GM18508 (cell line): ENCODE measurements around the gene NUMBL.
A peak's percentile ranks its signal among the peaks of the same experiment; 100 is the strongest.

Experiments used
- ATAC-seq: cut with Tn5 transposase; IDR thresholded peaks from one replicate; pipeline ENCODE4 v1.9.1; 2021; ENCODE audit warnings: moderate number of reproducible peaks; ENCODE audit not compliant: insufficient read depth, unreplicated experiment

Gene NUMBL

DNA sequence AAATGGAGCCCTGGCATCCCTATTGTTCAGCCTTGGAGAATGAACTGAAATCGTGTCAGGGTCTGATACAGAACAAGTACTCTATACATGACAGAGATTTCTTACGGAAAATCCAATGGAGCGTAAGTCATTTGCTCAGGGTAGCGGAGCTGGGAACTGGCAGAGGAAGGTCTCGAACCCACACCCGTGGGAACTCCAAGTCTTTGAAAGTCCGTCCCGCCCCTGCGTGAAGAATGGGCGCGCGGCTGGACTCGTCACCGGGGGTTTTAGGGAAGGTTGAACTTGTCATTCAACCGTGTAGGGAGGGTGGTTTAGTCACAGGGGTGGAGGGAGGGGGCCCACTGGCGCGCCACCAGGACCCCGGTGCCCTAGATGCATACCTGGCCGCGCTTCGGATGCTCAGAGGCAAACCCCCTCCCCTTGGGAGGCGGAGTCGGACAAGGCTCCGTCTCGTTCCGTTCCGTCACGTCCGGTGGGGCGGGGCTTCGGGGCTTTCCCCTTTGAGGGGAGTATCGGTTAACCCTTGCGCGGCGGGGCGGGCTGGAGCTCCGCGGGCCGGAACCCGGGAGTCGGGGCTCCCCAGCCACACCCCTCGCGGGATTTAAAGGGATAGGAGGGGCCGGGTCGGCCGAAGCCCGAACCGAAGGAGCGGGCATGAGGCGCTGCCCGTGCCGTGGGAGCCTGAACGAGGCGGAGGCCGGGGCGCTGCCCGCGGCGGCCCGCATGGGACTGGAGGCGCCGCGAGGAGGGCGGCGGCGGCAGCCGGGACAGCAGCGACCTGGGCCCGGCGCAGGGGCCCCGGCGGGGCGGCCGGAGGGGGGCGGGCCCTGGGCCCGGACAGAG, 26.3 kb upstream of the NUMBL start, which contains the start of the genes COQ8B and ITPKC:
Gene COQ8B, minus strand, starts transcription at position 405 of the 843 bp plus-strand sequence. CDS start 2,254 bp downstream, outside the sequence.
Gene ITPKC, plus strand, starts transcription at position 631 of the 843 bp plus-strand sequence. Its CDS starts 24 bp downstream, at position 655.
- ATAC-seq: peak; percentile 50

DNA sequence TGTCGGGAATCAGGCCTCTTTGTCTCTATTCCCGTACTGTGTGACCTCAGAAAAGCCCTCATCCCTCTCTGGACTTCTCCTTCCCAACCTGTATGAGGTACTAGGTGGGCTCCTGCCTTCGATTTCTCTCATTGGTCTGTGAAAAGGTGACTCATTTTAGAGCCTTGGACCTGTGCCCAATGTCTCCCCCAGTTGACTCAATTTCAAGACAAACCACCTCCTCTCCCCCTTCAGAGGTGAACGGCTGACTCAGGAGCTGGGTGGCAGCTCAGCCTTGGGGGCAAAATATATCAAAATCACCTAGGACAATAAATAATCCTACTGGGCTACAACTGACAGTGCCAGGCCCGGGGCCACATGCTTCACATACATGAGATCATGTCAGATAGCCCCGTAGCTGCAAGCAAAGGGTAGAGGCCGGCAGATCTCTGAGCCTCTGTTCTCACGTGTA, 25.6 kb upstream of the NUMBL start:
- no peak for ATAC-seq

DNA sequence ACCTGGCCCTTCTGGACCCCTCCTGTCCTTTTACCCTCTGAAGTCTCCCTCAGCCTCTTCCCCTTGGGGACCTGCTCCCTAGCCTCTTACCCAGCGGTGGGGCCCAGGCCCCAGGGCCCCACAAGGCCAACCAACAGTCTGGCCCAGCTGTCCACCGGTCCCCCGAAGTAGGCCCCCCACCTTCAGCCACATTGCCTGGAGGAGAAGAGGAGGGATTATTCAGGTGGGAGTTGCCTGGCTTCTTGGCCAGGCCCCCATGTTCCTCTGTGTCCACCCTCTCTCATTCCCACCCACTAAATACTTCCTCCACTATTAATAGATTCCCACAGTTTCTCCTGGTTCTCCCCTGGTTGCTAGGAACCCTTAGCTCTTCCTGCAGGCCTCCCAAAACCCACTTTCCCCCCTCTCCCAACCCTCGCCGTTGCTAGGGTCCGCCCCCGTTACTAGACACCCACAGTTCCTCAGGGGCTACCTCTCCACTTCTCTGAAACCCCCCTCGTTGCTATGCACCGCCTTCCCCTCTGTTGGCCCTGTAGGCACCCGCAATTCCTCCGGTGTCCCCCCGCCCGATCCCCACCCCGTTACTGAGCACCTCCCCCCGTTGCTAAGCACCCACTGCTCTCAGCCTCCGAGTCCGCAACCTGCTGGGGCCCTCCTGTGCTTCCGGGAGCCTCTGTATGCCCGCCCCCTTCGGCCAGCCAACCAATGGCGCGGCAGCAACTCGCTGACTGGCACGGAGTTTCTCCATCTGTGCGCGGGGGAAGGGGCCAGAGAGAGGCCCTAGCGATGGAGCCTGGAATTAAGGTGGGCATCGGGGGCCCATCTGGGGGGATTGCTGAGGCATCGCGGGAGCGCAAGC, 24.2 kb upstream of the NUMBL start:
- ATAC-seq: no peak

DNA sequence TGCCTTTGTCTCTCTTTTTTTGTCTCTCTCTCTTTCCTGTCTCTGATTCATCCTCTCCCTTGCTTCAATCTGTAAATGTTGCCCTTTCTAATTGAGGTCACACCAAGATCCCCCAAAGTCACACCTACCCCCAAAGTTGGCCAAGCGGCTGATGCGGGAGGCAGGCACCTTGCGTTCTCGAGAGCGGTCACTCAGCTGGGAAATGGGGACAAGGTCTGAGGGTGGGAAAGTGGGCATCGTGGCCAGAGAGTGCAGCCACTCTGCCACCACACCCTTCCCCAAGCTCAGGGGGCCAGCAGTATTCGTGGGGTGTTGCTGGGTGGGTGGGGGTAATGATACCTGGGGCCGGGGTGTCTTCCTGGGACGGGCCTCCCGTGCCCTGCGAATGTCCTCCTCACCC, 23.5 kb upstream of the NUMBL start:
- no peak for ATAC-seq

DNA sequence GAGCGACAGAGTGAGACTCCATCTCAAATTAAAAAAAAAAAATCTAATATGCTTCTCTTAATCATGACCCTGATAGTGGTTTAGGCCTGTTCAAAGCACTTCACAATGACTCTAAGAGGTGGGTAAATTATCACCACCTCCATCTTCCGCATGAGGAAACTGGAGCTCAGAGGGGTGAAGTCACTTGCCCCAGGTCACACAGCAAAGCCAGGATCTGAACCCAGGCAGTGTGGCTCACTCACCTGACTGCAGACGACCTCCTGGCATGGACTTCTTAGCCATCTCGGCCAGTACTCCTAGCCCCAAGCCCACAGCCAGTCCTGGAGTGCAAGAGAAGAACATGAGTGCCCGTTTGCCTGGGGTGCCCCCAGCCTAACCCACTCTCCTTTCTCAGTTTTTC, 19.4 kb upstream of the NUMBL start:
- no peak for ATAC-seq

DNA sequence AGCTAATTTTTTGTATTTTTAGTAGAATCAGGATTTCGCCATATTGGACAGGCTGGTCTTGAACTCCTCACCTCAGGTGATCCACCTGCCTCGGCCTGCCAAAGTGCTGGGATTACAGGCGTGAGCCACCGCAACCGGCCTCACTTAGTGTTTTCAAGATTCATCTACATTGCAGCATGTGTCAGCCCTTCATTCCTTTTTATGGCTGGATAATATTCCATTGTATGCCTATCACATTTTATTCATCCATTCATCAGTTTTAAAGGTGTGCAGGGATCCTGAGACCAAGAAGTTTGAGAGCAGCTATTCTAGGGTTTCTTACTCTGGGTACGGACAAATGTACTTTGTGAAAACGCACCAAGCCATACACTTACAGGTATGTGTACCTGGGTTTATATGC, 17.2 kb upstream of the NUMBL start:
- ATAC-seq: no peak

DNA sequence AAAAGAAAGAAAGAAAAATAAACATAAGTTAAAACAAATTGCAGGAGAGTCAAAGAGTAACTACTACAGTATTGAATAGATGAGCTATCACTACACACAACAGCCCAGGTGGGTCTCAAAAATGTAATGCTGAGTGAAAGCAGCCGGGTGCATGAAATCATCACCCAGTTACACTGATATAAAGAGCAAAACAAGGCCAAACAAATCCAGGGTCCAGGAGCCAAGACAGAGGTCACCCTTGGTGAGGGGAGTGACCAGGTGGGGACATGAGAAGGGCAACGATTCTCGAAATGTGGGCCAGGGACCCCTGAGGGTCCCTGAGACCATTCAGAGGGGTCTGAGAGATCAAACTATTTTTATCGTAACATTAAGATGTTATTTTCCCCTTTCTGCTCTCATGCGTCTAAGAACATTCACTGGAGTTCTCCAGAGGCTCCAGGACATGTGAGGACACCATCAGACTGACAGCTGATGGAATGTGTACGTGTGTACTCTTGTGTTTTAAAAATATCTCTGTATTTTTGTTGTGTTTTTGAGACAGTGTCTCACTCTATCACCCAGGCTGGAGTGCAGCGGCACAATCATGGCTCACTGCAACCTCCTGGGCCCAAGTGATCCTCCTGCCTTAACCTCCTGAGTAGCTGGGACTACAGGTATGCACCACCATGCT, 15.6 kb upstream of the NUMBL start:
- no peak for ATAC-seq

DNA sequence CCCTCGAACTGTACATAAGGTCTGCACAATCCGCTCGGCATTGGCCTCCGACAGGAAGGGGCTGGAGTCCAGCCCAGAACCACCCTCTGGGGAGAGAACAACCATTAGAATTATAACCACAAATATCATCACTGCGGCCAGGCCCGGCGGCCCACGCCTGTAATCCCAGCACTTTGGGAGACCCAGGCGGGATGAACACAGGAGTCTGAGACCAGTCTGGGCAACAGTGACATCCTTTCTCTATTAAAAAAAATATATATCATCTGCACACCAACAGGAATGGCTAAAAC, 14.9 kb upstream of the NUMBL start:
- ATAC-seq: no peak

DNA sequence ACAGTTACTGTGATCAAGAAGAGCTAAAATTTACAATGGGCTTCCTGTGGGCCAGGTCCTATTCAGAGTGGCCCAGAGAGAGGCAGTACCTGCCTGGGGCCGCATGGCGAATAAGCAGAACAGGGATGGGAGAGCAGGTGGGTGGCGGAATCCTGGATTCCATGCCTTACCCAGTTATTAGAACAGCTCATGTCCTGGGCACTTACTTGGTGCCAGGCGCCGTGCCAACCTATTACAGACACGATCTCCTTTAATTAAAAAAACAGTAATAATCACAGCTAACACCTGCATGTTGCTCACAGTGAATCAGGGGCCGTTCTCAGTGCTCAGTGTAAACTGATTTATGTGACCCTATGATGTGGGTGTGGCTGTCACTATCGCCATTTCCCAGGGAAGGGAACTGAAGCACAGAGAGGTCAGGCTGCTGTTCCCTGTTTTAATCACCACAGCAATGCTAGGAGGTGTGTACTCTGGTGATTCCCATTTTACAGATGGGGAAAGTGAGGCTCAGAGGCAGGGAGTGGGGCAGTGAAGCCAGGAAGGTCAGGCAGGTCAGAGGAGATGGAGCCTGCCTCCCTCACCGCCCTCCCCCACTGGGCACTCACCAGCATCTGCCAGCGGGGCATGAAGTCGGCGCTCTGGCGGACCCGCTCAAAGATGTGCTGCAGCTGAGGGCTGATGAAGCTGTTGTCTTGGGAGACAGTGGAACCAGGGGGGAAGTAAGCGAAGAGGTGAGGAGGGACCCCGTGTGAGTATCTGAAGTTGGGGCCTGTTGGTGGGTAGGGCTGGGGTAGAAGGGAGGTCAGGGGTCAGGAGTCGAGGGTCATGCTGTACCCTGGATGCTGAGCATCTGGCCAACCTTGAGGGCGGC, 14.3 kb upstream of the NUMBL start:
- ATAC-seq: no peak

DNA sequence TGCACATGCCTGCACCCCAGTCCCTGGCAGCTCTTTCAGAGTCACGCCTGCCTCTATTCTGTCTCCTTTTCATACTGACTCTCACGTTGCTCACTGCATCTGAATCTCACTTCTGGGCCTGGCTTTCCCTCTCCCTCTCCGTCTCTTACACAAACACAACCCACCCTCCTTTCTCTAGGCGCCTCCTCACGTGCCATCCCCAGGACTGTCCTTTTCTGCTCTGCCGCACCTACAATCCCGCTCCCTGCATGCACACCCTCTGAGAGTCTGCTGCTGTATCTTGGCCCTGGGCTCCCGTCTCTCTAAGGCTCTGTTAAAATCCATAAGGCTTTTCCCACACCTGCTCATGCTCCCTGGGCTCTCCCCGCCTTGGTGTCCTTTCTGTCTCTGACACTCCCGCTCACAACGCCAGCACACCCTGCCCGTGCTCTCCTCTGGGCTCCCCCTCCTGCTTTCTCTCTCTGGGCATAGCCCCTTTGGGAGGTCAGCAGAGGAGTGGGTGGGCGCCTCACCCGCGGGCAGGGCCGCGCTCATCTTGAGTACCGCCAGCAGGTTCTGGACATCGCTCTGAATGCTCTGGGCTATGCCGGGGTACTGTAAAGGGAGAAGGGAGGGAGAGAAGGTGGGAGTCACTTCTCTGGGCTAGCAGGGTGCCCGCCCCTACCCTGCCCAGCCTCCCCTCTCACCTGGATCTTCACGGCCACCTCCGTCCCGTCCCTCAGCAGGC, 12.7 kb upstream of the NUMBL start:
- ATAC-seq: no peak

DNA sequence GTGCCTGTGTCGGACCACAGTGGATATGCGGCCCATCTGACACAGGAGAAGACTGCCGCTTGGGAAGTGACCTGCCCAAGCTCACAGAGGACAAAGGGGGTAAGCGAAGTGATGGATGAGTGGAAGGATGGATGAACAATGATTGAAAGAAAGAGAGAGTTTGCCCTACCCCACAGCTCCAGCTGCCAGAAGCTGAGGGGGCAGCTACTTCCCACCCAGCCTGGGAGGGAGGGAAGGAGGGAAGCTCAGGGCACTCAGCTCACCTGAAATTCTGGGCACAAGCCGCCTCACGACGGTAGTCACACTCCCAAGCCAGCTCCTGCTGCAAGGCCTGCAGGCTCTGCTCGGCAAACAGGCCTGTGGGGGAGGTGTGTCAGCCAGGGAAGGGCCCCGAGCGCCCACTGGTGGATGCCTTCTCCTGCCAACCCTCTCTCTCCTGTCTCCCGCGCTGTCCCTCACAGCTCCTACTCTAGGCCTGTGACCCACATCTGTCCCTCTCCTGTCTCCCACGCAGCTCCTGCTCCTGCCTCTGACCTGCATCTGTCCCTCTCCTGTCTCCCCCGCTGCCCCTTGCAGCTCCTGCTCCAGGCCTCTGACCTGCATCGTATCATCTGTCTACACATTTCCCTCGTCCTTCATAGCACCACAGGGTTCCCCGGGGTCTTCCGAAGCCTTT, 12.0 kb upstream of the NUMBL start:
- no peak for ATAC-seq

DNA sequence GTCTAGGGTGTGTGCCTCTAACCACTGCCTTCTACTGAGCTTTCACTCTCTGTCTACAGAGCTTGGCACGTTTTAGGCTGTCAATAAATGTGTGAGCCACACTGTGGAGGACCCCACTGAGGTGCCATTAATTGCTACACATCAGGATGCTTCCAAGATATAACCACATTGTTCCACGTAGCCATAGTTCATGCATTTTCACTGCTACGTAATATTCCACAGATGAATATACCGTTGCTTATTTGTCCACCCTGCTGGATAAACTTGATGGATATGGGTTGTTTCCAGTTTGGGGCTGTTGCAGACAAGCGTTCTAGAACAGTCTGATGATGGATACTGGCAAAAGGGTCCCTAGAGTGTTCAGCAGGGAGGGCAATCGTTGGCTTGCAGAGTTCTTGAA, 11.3 kb upstream of the NUMBL start:
- no peak for ATAC-seq

DNA sequence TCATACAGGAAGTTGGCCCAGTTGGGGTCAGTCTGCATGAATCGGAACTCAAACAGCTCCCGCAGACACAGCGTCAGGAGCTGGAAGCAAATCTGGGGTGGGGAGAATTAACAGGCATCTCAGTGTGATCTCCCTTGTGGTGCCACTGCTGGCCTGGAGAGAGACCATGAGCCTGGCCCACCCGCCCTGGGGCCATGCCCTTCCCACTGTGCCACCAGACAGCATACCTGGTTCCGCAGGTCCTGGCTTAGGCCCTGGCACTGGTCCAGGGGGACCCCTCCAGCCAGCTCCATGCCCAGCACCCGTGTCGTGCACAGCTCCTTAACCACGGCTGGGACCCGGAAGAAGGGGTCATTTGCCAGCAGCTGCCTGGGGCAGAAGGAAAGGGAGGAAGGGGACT, 9.6 kb upstream of the NUMBL start:
- no peak for ATAC-seq

DNA sequence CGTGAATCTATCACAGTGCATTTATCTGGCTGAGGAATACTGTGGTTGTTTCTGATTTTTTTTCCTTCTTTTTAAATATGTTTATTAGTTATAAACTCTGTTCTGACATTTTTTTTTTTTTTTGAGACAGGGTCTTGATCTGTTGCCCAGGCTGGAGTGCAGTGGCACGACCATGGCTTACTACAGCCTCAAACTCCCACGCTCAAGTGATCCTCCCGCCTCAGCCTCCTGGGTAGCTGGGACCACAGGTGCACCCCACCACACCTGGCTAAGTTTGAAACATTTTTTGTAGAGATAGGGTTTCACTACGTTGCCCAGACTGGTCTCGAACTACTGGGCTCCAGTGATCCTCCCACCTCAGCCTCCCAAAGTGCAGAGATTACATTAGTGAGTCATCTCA, 6.6 kb upstream of the NUMBL start:
- ATAC-seq: no peak

DNA sequence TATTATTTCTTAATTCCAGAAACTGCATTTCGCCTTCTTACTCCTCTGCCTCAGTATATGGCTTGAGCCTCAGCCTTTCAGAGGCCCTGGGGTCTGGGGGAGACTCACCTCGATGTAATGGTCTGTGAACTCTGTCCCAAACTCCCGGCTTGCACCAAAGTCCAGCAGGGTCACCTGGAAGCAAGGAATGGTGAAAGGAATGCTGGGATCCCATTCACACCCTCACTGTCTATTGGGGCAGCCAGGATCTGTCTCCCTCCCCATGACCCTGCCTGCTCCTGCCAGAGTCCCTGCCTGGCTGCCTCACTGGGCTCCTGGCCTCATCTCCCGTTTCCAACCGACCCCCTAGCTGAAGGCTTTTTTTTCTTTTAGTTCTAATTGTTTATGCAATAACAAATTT, 5.4 kb upstream of the NUMBL start:
- no peak for ATAC-seq

DNA sequence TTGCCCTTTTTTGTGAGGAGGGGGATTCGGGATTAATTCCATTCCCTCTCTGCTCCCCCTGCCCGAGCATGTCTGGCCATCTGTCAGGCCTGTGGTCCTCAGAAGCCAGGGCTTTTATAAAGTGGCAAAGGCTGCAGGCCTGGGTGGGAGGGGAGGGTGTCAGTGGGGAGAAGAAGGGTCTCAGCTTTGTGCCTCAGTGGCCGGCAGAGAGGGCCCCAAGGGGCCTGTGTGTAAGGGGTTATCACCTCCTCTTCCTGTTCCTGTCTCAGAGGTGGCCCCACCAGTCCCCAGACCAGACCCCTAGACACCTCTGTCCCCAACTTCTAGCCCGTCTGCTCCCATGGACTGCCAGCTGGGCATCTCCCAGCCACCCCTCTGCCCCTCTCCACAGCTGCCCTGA, 3.4 kb upstream of the NUMBL start:
- ATAC-seq: no peak

DNA sequence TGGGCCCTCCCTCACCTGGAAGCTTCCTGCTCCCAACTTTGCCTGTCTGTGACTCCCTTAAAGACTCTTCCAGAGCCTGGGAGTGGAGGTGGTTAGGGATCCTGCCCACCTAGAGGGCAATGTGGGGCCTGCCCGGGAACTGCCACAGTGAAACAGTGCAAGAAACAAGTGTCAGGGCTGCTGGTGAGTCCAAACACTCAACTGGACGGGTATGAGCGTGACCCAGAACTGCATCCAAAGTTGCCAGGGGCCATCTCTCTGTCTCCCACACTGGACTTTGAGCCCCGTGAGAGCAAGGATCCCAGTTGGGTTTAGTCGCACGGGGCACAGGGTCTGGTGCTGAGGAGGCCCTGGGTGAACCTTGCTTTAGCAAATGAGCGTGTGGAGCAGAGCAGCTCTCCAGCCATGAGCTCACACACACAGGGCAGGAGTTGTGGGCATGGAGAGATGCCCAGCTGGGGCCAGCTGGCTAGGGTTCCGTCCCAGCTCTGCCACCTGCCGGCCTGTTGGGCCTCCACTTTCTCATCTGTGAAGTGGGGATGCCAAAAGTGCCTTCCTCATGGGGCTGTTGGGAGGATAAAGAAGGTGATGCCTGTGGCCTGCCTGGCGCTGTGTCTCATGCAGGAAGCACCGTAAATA, 2.8 kb upstream of the NUMBL start:
- ATAC-seq: no peak

DNA sequence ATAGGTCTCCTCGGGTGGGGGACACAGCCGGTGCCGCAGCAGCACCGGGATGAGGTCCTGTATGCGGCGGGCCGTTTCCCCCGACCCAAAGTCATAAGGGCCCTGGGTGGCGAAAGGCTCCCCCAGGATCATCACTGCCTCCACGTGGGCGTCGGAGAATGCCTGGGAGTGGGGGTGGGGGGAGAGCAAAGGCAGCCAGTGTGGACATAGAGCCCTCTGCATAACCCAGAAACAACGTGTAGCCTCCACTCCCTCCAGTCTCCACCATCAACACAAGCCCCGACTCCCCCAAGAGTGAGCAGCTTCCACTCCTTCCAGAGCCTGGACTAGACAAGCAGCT, 1.7 kb upstream of the NUMBL start:
- no peak for ATAC-seq
